HUES64 (cell line): ENCODE data around the gene HSD17B3.
"Not testable (repeated sequence)": the region's sequence is repeated elsewhere in the genome, so short reads cannot be mapped to it uniquely, and the experiment has no call there.

Source experiments
- H3K27ac ChIP-seq: 2 replicates; pipeline ENCODE4 v1.7.0; 2013; ENCODE audit warnings: low read depth, low read length, inconsistent platforms
- H3K27me3 ChIP-seq: 2 replicates; pipeline ENCODE4 v1.6.1; 2013; ENCODE audit warnings: mild to moderate bottlenecking, low read length; ENCODE audit not compliant: insufficient read depth
- H3K36me3 ChIP-seq: 2 replicates; pipeline ENCODE4 v1.6.1; 2013; ENCODE audit warnings: mild to moderate bottlenecking, low read length; ENCODE audit not compliant: insufficient read depth
- H3K4me1 ChIP-seq: 2 replicates; pipeline ENCODE4 v1.6.1; 2013; ENCODE audit warnings: mild to moderate bottlenecking, low read length, moderate library complexity; ENCODE audit not compliant: insufficient read depth
- H3K4me3 ChIP-seq: 2 replicates; pipeline ENCODE4 v1.5.1; 2013; ENCODE audit warnings: mild to moderate bottlenecking, low read length, moderate library complexity
- H3K9ac ChIP-seq: 2 replicates; pipeline ENCODE4 v1.6.1; 2013; ENCODE audit warnings: mild to moderate bottlenecking, low read depth, low read length
- H3K9me3 ChIP-seq: 2 replicates; pipeline ENCODE4 v1.6.1; 2013; ENCODE audit warnings: low read depth, low read length; ENCODE audit not compliant: insufficient read depth
- WGBS: fragments of 150-250, 120-280 bp; methylation state at CpG from one replicate; pipeline ENCODE4 v1.1.7; 2013; ENCODE audit warnings: missing lambda C conversion rate; 5-methylcytosine and 5-hydroxymethylcytosine counted together

HSD17B3 gene

GRCh38 chr9:96331236-96331947 lies 29.4 kb upstream of the HSD17B3 start:
- no peaks in the 10 kb centered on the region for H3K9me3 ChIP-seq
- no peaks in the 10 kb centered on the region for H3K27me3 ChIP-seq
- H3K27ac ChIP-seq, result peak overlapping the region; percentile 56; the same call in 1 of the 2 replicates
- no peaks in the 10 kb centered on the region for H3K36me3 ChIP-seq
- H3K4me3 ChIP-seq, result no peak overlapping the region
- 76% methylated on average over 8 of the region's 9 CpGs for WGBS
- H3K4me1 ChIP-seq, result peaks cover 9% of the 10 kb centered on the region; the same call in 1 of the 2 replicates
- no peak overlapping the region for H3K9ac ChIP-seq

- H3K9ac ChIP-seq, result no peak overlapping the region
- H3K36me3 ChIP-seq, result no peaks in the 10 kb centered on the region
- WGBS, result 82% methylated on average over 1 of the region's 1 CpG
- peaks cover 9% of the 10 kb centered on the region; the same call in 1 of the 2 replicates for H3K4me1 ChIP-seq
- H3K27ac ChIP-seq, result no peak overlapping the region
- H3K4me3 ChIP-seq, result no peak overlapping the region
- H3K9me3 ChIP-seq, result no peaks in the 10 kb centered on the region
- H3K27me3 ChIP-seq, result no peaks in the 10 kb centered on the region
These were observed 25.8 kb upstream of the HSD17B3 start for GRCh38 chr9:96327694-96328352.

- no peak overlapping the region for H3K27ac ChIP-seq
These were observed 21.2 kb upstream of the HSD17B3 start for GRCh38 chr9:96323169-96323568.

GRCh38 chr9:96322736-96323135 lies 20.8 kb upstream of the HSD17B3 start:
- H3K9ac ChIP-seq, H3K27ac ChIP-seq, H3K27me3 ChIP-seq, H3K36me3 ChIP-seq, H3K4me3 ChIP-seq, H3K9me3 ChIP-seq: not testable (repeated sequence)
- WGBS, result 96% methylated on average over 5 of the region's 5 CpGs
- H3K4me1 ChIP-seq, result peaks cover 12% of the 10 kb centered on the region

More at GRCh38 chr9:96323169-96323568, 21.2 kb upstream of the HSD17B3 start:
- no peak overlapping the region for H3K4me3 ChIP-seq
- H3K9ac ChIP-seq, result no peak overlapping the region
- peaks cover 12% of the 10 kb centered on the region for H3K4me1 ChIP-seq
- no peaks in the 10 kb centered on the region for H3K27me3 ChIP-seq
- 0 out of 2 replicates have a peak, but pooled peaks cover 2% of the 10 kb centered on the region for H3K36me3 ChIP-seq
- H3K9me3 ChIP-seq, result no peaks in the 10 kb centered on the region

- H3K9ac ChIP-seq, H3K9me3 ChIP-seq, H3K27me3 ChIP-seq, H3K27ac ChIP-seq, H3K36me3 ChIP-seq, H3K4me3 ChIP-seq: not testable (repeated sequence)
- 94% methylated on average over 3 of the region's 3 CpGs for WGBS
- H3K4me1 ChIP-seq, result peaks cover 12% of the 10 kb centered on the region
These were observed 20.2 kb upstream of the HSD17B3 start for GRCh38 chr9:96322210-96322609.

- 38% methylated on average over 5 of the region's 7 CpGs for WGBS
- no peak overlapping the region for H3K9ac ChIP-seq
- H3K27ac ChIP-seq, result peak overlapping the region; percentile 55; the same call in 1 of the 2 replicates
These were observed 19.5 kb upstream of the HSD17B3 start for GRCh38 chr9:96321515-96321914.

GRCh38 chr9:96320749-96321280 lies 18.8 kb upstream of the HSD17B3 start:
- Histone ChIP-seq H3K9ac (no peak overlapping the region), H3K9me3 (no peaks in the 10 kb centered on the region), H3K27ac (peak overlapping the region; percentile 55; the same call in 1 of the 2 replicates), H3K4me1 (peaks cover 12% of the 10 kb centered on the region), H3K27me3 (no peaks in the 10 kb centered on the region), H3K36me3 (0 out of 2 replicates have a peak, but pooled peaks cover 2% of the 10 kb centered on the region), H3K4me3 (no peak overlapping the region)
- 64% methylated on average over 8 of the region's 8 CpGs for WGBS

More at GRCh38 chr9:96321515-96321914, 19.5 kb upstream of the HSD17B3 start:
- peaks cover 12% of the 10 kb centered on the region for H3K4me1 ChIP-seq
- H3K9me3 ChIP-seq, result no peaks in the 10 kb centered on the region
- H3K36me3 ChIP-seq, result 0 out of 2 replicates have a peak, but pooled peaks cover 2% of the 10 kb centered on the region
- no peak overlapping the region for H3K4me3 ChIP-seq
- no peaks in the 10 kb centered on the region for H3K27me3 ChIP-seq

- Histone ChIP-seq H3K36me3 (0 out of 2 replicates have a peak, but pooled peaks cover 2% of the 10 kb centered on the region), H3K9me3 (peaks cover 8% of the 10 kb centered on the region)
These were observed 17.1 kb upstream of the HSD17B3 start for GRCh38 chr9:96318921-96319565.

GRCh38 chr9:96317335-96317980 lies 15.5 kb upstream of the HSD17B3 start:
- H3K27me3 ChIP-seq, result no peaks in the 10 kb centered on the region
- H3K9me3 ChIP-seq, result peaks cover 24% of the 10 kb centered on the region
- no peak overlapping the region for H3K4me3 ChIP-seq
- no peak overlapping the region for H3K27ac ChIP-seq
- H3K9ac ChIP-seq, result no peak overlapping the region
- 71% methylated on average over 9 of the region's 9 CpGs for WGBS
- H3K36me3 ChIP-seq, result peaks cover 9% of the 10 kb centered on the region; the same call in 1 of the 2 replicates
- H3K4me1 ChIP-seq, result peaks cover 12% of the 10 kb centered on the region

More at GRCh38 chr9:96318921-96319565, 17.1 kb upstream of the HSD17B3 start:
- Histone ChIP-seq H3K27me3 (no peaks in the 10 kb centered on the region), H3K4me1 (peaks cover 12% of the 10 kb centered on the region), H3K27ac (no peak overlapping the region), H3K4me3 (no peak overlapping the region), H3K9ac (no peak overlapping the region)
- WGBS, result 90% methylated on average over 6 of the region's 6 CpGs

- Histone ChIP-seq H3K27me3 (no peaks in the 10 kb centered on the region), H3K9ac (no peak overlapping the region), H3K27ac (no peak overlapping the region), H3K4me3 (no peak overlapping the region), H3K36me3 (peaks cover 7% of the 10 kb centered on the region; the same call in 1 of the 2 replicates), H3K4me1 (peaks cover 6% of the 10 kb centered on the region; the same call in 1 of the 2 replicates), H3K9me3 (peaks cover 25% of the 10 kb centered on the region)
- 90% methylated on average over 7 of the region's 7 CpGs for WGBS
These were observed 7.9 kb upstream of the HSD17B3 start for GRCh38 chr9:96309850-96310249.
